GM12891 (cell line): Measurements from ENCODE around the gene TMEM252.

Experiments
- PAX5 ChIP-seq: IDR thresholded peaks from 2 replicates; pipeline ENCODE4 v1.6.1; 2011; ENCODE audit warnings: low read length, moderate library complexity, mild to moderate bottlenecking; ENCODE audit not compliant: insufficient read depth, severe bottlenecking
- POLR2A ChIP-seq: IDR thresholded peaks from 2 replicates; pipeline ENCODE4 v1.6.1; 2011; ENCODE audit warnings: low read depth, low read length, control low read depth
- POLR2AphosphoS5 ChIP-seq: IDR thresholded peaks from 2 replicates; pipeline ENCODE4 v1.6.1; 2011; ENCODE audit warnings: low read depth, low read length, control low read depth

DNA sequence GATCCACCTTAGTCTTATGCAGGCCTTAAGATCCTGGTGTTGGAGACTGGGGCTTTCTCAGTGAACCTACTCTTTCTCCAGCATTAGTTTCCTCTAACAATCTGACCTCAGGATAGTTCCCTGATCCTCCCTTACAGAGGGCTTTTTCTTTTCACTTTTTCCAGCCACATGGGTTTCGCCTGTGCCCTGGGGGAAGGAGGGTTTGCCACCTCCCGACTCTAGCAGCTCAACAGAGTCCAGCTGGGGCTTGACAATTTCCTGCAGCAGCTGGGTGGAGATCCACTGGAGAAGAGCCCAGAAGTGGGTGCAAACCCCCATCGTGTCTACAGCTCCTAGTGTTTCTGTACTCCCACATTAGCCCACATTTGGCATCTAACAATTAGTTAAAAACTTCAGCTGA lies 7.6 kb upstream of the TMEM252 start:
- no peak for TF ChIP-seq POLR2A
- TF ChIP-seq PAX5 = no peak
- no peak for TF ChIP-seq POLR2AphosphoS5
